ENCODE results near the gene ELL2.

GRCh38 chr5:95972196-95972595 is 10.5 kb upstream of the ELL2 start:
- TF ChIP-seq, protein P1, sequence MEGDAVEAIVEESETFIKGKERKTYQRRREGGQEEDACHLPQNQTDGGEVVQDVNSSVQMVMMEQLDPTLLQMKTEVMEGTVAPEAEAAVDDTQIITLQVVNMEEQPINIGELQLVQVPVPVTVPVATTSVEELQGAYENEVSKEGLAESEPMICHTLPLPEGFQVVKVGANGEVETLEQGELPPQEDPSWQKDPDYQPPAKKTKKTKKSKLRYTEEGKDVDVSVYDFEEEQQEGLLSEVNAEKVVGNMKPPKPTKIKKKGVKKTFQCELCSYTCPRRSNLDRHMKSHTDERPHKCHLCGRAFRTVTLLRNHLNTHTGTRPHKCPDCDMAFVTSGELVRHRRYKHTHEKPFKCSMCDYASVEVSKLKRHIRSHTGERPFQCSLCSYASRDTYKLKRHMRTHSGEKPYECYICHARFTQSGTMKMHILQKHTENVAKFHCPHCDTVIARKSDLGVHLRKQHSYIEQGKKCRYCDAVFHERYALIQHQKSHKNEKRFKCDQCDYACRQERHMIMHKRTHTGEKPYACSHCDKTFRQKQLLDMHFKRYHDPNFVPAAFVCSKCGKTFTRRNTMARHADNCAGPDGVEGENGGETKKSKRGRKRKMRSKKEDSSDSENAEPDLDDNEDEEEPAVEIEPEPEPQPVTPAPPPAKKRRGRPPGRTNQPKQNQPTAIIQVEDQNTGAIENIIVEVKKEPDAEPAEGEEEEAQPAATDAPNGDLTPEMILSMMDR (IDR thresholded peaks at IDR 0.05): no peak
- TF ChIP-seq POLR2AphosphoS5 (IDR thresholded peaks at IDR 0.05) (no peak), POLR2A (IDR thresholded peaks at IDR 0.05) (no peak)
